SU-DHL-6 (cell line): ENCODE results near the gene ZNF888.

Experiments used
- H2AFZ ChIP-seq: fragments of 200-600 bp; sonication (generic); 2 replicates; pipeline ENCODE4 v1.6.1; 2014; ENCODE audit warnings: low read depth, mild to moderate bottlenecking, moderate library complexity, mixed read lengths, antibody characterized with exemption, low read length; ENCODE audit not compliant: severe bottlenecking
- H3F3A ChIP-seq: fragments of 200-600 bp; shearing (Covaris generic); 2 replicates; pipeline ENCODE4 v1.6.0; 2016; ENCODE audit warnings: antibody characterized with exemption, mild to moderate bottlenecking; ENCODE audit not compliant: insufficient read depth
- H3K27ac ChIP-seq: fragments of 200-600 bp; sonication (generic); 2 replicates; pipeline ENCODE4 v1.5.1; 2016; ENCODE audit warnings: low read depth, mild to moderate bottlenecking, low read length, moderate library complexity, mixed read lengths
- H3K27me3 ChIP-seq: fragments of 200-600 bp; sonication (generic), shearing (Covaris generic); 2 replicates; pipeline ENCODE4 v1.6.0; 2014; ENCODE audit warnings: mild to moderate bottlenecking, low read length
- H3K36me3 ChIP-seq: fragments of 200-600 bp; sonication (generic); 2 replicates; pipeline ENCODE4 v1.6.1; 2014; ENCODE audit warnings: mild to moderate bottlenecking, low read length, mixed read lengths
- H3K4me2 ChIP-seq: fragments of 300-600, 200-600 bp; shearing (Covaris generic), sonication (generic); 2 replicates; pipeline ENCODE4 v1.6.0; 2014; ENCODE audit warnings: low read length, low read depth, mild to moderate bottlenecking; ENCODE audit not compliant: poor library complexity, severe bottlenecking
- H3K4me3 ChIP-seq: fragments of 200-600 bp; sonication (generic); 2 replicates; pipeline ENCODE4 v1.5.1; 2014; ENCODE audit warnings: antibody characterized with exemption, low read length, mild to moderate bottlenecking, mixed read lengths; ENCODE audit not compliant: insufficient read depth, poor library complexity, severe bottlenecking
- H3K79me2 ChIP-seq: fragments of 200-600 bp; sonication (generic); 2 replicates; pipeline ENCODE4 v1.6.1; 2014; ENCODE audit warnings: mild to moderate bottlenecking, low read length, moderate library complexity; ENCODE audit not compliant: insufficient read depth
- H3K9ac ChIP-seq: fragments of 200-600 bp; sonication (generic); 2 replicates; pipeline ENCODE4 v1.7.0; 2014; ENCODE audit warnings: mild to moderate bottlenecking, low read length
- H3K9me2 ChIP-seq: fragments of 200-600 bp; sonication (generic); replicated peaks from 2 replicates; pipeline ENCODE4 v1.6.1; 2014; ENCODE audit warnings: low read length; ENCODE audit not compliant: insufficient read depth
- H3K9me3 ChIP-seq: fragments of 200-600 bp; sonication (generic); 2 replicates; pipeline ENCODE4 v1.6.1; 2014; ENCODE audit warnings: low read length, mixed read lengths; ENCODE audit not compliant: insufficient read depth
- H4K20me1 ChIP-seq: fragments of 200-600 bp; sonication (generic); 2 replicates; pipeline ENCODE4 v1.6.1; 2014; ENCODE audit warnings: low read depth, mild to moderate bottlenecking, antibody characterized with exemption, low read length, moderate library complexity, mixed read lengths
- CTCF ChIP-seq: fragments of 200-600 bp; sonication (generic); IDR thresholded peaks from one replicate; pipeline ENCODE4 v1.5.1; 2017; ENCODE audit warnings: antibody characterized with exemption, mild to moderate bottlenecking, low read length, moderate library complexity; ENCODE audit not compliant: insufficient read depth, poor library complexity, severe bottlenecking
- EZH2phosphoT487 ChIP-seq: fragments of 200-600 bp; sonication (generic), shearing (Covaris generic); conservative IDR thresholded peaks from 2 replicates; pipeline ENCODE4 v1.6.1; 2018; ENCODE audit warnings: mild to moderate bottlenecking, antibody characterized with exemption, low read length, moderate library complexity, mixed read lengths

ZNF888 gene

GRCh38 chr19:52922841-52923777, at the start of gene ZNF888:
Gene ZNF888 (minus strand): TSS chr19:52923428. CDS start chr19:52917873, 5,555 bp downstream.
- TF ChIP-seq EZH2phosphoT487 = no peak
- no peak for TF ChIP-seq CTCF
- Histone ChIP-seq H4K20me1 (no peaks in the 10 kb centered on the region), H3K4me3 (peak within 1 kb of the TSS; percentile 88), H3K27me3 (no peaks in the 10 kb centered on the region), H3K9ac (peak within 1 kb of the TSS; percentile 77), H3K9me3 (no peaks in the 10 kb centered on the region), H3K9me2 (no peaks in the 10 kb centered on the region), H2AFZ (peak within 1 kb of the TSS; percentile 62), H3K79me2 (peaks cover 12% of the 10 kb centered on the region; the same call in 1 of the 2 replicates), H3K4me2 (peak within 1 kb of the TSS; percentile 56), H3K36me3 (no peaks in the 10 kb centered on the region), H3K27ac (peak within 1 kb of the TSS; percentile 67), H3F3A (peaks cover 8% of the 10 kb centered on the region; the same call in 1 of the 2 replicates)

DNA sequence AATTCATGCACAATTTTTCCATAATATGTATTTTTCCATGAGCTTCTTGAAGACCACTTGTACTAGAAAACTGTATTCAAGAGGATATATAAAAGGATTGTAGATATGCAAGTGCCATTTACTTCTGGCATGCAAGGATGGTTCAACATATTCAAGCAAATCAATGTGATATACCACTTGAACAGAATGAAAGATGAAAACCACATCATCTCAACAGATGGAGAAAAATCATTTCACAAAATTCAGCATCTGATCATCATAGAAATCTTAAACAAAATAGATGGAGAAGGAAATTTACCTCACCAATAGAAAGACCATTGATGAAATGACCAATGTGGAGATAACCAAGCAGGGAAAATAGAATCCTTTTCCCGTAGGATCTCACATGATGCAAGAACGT, 44.5 kb upstream of the ZNF888 start:
- Histone ChIP-seq H3K9me2 (no peaks in the 10 kb centered on the region), H3K4me2 (no peak overlapping the region), H3K4me3 (no peak overlapping the region), H2AFZ (no peak overlapping the region), H3K27ac (no peak overlapping the region), H3K27me3 (no peaks in the 10 kb centered on the region), H3F3A (no peaks in the 10 kb centered on the region), H3K36me3 (no peaks in the 10 kb centered on the region), H4K20me1 (no peaks in the 10 kb centered on the region), H3K9me3 (peaks cover 12% of the 10 kb centered on the region; the same call in 1 of the 2 replicates), H3K79me2 (no peaks in the 10 kb centered on the region), H3K9ac (no peak overlapping the region)
- TF ChIP-seq CTCF (no peak), EZH2phosphoT487 (no peak)

- Histone ChIP-seq H3K9me2 (no peaks in the 10 kb centered on the region), H3K4me3 (peak overlapping the region; percentile 93), H3K36me3 (0 out of 2 replicates have a peak, but pooled peaks cover 2% of the 10 kb centered on the region), H3K79me2 (peaks cover 42% of the 10 kb centered on the region), H2AFZ (peak overlapping the region; percentile 94), H3K9me3 (peaks cover 12% of the 10 kb centered on the region; the same call in 1 of the 2 replicates), H3F3A (no peaks in the 10 kb centered on the region), H3K4me2 (peak overlapping the region; percentile 69), H3K27ac (no peak overlapping the region), H3K27me3 (no peaks in the 10 kb centered on the region), H3K9ac (peak overlapping the region; percentile 93), H4K20me1 (no peaks in the 10 kb centered on the region)
- TF ChIP-seq EZH2phosphoT487 = no peak
- no peak for TF ChIP-seq CTCF
Observed at GRCh38 chr19:52963247-52963618, 40.0 kb upstream of the ZNF888 start.
